ENCODE results near the gene CCSER2. TPM values are rescaled to one million over a fixed set of nuclear protein-coding genes. Genes with fewer than 3 reads are reported as not detected.

The CCSER2 gene
- total and polyA plus RNA-seq, 2 donors (not counting 1 experiment from before 2014, with no cell fraction given) = 6.0 to 45.9 TPM

DNA sequence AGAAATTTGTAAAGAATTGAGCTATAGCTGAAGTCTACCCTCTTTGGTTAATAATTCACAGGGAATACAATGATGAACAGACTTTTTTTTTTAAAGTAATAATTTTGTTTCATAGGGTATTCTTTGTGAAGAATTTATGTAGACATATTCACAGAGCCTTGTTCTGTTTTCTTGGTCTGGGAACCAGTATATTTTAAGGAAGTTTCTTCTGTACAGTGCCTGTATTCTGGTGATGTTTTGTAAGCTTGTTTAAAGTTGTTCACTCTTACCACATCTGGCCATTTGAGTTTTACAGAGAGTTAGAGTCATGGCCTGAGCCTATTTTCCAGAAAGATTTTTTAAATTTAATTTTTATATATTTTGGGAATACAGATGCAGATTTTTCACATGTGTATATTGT is 70.3 kb downstream of the CCSER2 start:
- Histone ChIP-seq H3K4me1 (ENCODE audit: control insufficient read depth in 2 of 2, insufficient read depth in 2 of 2, low read length in 2 of 2) (no peaks in the 10 kb centered on the region), H3K4me3 (ENCODE audit: control extremely low read depth in 1 of 5, extremely low read depth in 1 of 5, insufficient read depth in 1 of 5, low read depth in 2 of 5, low read length in 4 of 5) (no peak overlapping the region), H3K4me2 (replicated peaks; ENCODE audit: low read depth, low read length, poor library complexity, severe bottlenecking) (no peak overlapping the region), H3K27ac (ENCODE audit: low read length in 2 of 2) (no peak overlapping the region), H2AFZ (ENCODE audit: insufficient read depth, low read depth, low read length, poor library complexity, severe bottlenecking) (no peak overlapping the region), H3K36me3 (replicated peaks in 1 of 2; ENCODE audit: control extremely low read depth in 1 of 2, control insufficient read depth in 1 of 2, extremely low read depth in 1 of 2, insufficient read depth in 2 of 2, low read length in 1 of 2) (peaks cover 0 to 2% of the 10 kb centered on the region in 2 experiments), H3K9me3 (ENCODE audit: control extremely low read depth in 1 of 3, control insufficient read depth in 2 of 3, insufficient read depth in 1 of 3, low read length in 2 of 3) (peaks cover 0 to 6% (median 3%) of the 10 kb centered on the region in 3 donors), H3K79me2 (ENCODE audit: control insufficient read depth, insufficient read depth, low read length) (peaks cover 18% of the 10 kb centered on the region), H3K9ac (ENCODE audit: low read length) (no peak overlapping the region), H3K27me3 (replicated peaks in 1 of 4; ENCODE audit: control extremely low read depth in 1 of 4, control insufficient read depth in 3 of 4, insufficient read depth in 4 of 4, low read length in 3 of 4) (no peaks in the 10 kb centered on the region), H4K20me1 (ENCODE audit: control insufficient read depth, insufficient read depth, low read length, poor library complexity, severe bottlenecking) (no peaks in the 10 kb centered on the region)
- ChIA-PET POLR2A (no interaction called here), CTCF (interaction anchor here (0.6 kb wide), 2 partner anchors 14 to 25 kb away, joined by 3 to 4 read pairs; no protein-coding TSS in a partner anchor)
- H3K9me3 Mint-ChIP-seq (ENCODE audit: insufficient read depth) = no peaks in the 10 kb centered on the region
- H3K4me1 Mint-ChIP-seq = peaks cover 10% of the 10 kb centered on the region
- H3K27me3 Mint-ChIP-seq = no peaks in the 10 kb centered on the region
- TF ChIP-seq, protein P1, sequence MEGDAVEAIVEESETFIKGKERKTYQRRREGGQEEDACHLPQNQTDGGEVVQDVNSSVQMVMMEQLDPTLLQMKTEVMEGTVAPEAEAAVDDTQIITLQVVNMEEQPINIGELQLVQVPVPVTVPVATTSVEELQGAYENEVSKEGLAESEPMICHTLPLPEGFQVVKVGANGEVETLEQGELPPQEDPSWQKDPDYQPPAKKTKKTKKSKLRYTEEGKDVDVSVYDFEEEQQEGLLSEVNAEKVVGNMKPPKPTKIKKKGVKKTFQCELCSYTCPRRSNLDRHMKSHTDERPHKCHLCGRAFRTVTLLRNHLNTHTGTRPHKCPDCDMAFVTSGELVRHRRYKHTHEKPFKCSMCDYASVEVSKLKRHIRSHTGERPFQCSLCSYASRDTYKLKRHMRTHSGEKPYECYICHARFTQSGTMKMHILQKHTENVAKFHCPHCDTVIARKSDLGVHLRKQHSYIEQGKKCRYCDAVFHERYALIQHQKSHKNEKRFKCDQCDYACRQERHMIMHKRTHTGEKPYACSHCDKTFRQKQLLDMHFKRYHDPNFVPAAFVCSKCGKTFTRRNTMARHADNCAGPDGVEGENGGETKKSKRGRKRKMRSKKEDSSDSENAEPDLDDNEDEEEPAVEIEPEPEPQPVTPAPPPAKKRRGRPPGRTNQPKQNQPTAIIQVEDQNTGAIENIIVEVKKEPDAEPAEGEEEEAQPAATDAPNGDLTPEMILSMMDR (IDR thresholded peaks at IDR 0.05) = no peak
- TF ChIP-seq EZH2 (IDR thresholded peaks at IDR 0.05; ENCODE audit: borderline replicate concordance, insufficient read depth, low read depth, low read length, poor library complexity, severe bottlenecking) = no peak
- no peak overlapping the region for H3K4me3 Mint-ChIP-seq
- DNase-seq = no peak
- intact Hi-C loops (cut with micrococcal nuclease) = no loop called here
- H3K27ac Mint-ChIP-seq = no peak overlapping the region
- ATAC-seq (ENCODE audit: low read depth) = no peak

DNA sequence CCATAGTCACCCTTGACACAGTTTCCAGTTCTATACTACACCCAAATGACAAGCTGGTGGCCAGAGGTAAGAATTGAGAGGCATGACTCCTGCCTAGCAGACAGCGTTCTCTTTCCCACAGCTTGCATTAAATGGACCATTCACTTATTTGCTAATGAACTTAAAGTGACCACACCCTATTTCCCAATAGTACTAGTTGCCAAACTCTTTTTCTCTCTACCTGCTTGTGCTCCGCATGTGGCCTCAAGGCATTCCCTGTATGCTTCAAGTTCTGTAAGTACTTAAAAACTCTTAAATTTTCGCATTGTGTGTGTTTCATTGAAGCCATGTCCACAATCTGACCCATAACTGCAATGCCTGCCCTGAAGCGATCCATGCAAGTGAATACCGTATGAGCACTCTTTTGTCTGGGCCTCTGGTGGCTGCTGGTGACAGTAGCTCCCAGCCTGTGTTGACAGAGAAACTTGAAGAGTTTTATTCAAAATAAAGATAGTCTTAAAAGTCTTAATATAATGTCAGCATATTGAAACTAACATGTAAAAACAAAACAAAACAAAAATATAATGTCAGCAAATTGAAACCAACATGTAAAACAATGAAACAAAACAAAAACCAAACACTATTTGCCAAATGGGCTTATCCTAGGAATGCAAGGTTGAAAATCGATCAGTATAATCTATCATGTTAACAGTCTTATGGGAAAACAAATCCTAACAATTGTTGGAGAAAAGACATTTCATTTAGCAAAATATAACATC is 73.6 kb downstream of the CCSER2 start:
- Histone ChIP-seq H2AFZ (ENCODE audit: insufficient read depth, low read depth, low read length, poor library complexity, severe bottlenecking) (no peak overlapping the region), H3K36me3 (replicated peaks in 1 of 2; ENCODE audit: control extremely low read depth in 1 of 2, control insufficient read depth in 1 of 2, extremely low read depth in 1 of 2, insufficient read depth in 2 of 2, low read length in 1 of 2) (no peaks in the 10 kb centered on the region), H3K4me2 (replicated peaks; ENCODE audit: low read depth, low read length, poor library complexity, severe bottlenecking) (no peak overlapping the region), H3K79me2 (ENCODE audit: control insufficient read depth, insufficient read depth, low read length) (peaks cover 10% of the 10 kb centered on the region), H3K27ac (ENCODE audit: low read length in 2 of 2) (no peak overlapping the region), H4K20me1 (ENCODE audit: control insufficient read depth, insufficient read depth, low read length, poor library complexity, severe bottlenecking) (no peaks in the 10 kb centered on the region), H3K4me3 (ENCODE audit: control extremely low read depth in 1 of 5, extremely low read depth in 1 of 5, insufficient read depth in 1 of 5, low read depth in 2 of 5, low read length in 4 of 5) (no peak overlapping the region), H3K27me3 (replicated peaks in 1 of 4; ENCODE audit: control extremely low read depth in 1 of 4, control insufficient read depth in 3 of 4, insufficient read depth in 4 of 4, low read length in 3 of 4) (no peaks in the 10 kb centered on the region), H3K9me3 (ENCODE audit: control extremely low read depth in 1 of 3, control insufficient read depth in 2 of 3, insufficient read depth in 1 of 3, low read length in 2 of 3) (peaks cover 0 to 6% (median 3%) of the 10 kb centered on the region in 3 donors), H3K4me1 (ENCODE audit: control insufficient read depth in 2 of 2, insufficient read depth in 2 of 2, low read length in 2 of 2) (no peaks in the 10 kb centered on the region), H3K9ac (ENCODE audit: low read length) (no peak overlapping the region)
- 95% methylated on average over 5 of the region's 6 CpGs for WGBS (ENCODE audit: insufficient coverage)
- intact Hi-C loops (cut with micrococcal nuclease) = no loop called here
- ATAC-seq (ENCODE audit: low read depth) = no peak
- CTCF ChIA-PET = interaction anchor here (1.4 kb wide), 1 partner anchor 29 kb away, joined by 3 read pairs; no protein-coding TSS in a partner anchor
- Mint-ChIP-seq H3K27ac (no peak overlapping the region), H3K4me1 (peaks cover 17% of the 10 kb centered on the region), H3K4me3 (no peak overlapping the region), H3K9me3 (ENCODE audit: insufficient read depth) (no peaks in the 10 kb centered on the region), H3K27me3 (no peaks in the 10 kb centered on the region)
- POLR2A ChIA-PET = no interaction called here
- DNase-seq = no peak
- TF ChIP-seq, protein P1 (IDR thresholded peaks at IDR 0.05) = no peak
- TF ChIP-seq EZH2 (IDR thresholded peaks at IDR 0.05; ENCODE audit: borderline replicate concordance, insufficient read depth, low read depth, low read length, poor library complexity, severe bottlenecking) = no peak
